HCT116 (cell line): Measurements from ENCODE around the gene CDC42EP3. TPM values are rescaled to one million over a fixed set of nuclear protein-coding genes. Genes with fewer than 3 reads are reported as not detected.

Source experiments
- ATAC-seq: fragments of 200-7000 bp; cut with Tn5 transposase; 2 replicates; pipeline ENCODE4 v1.9.1; 2020; ENCODE audit warnings: mild to moderate bottlenecking, moderate library complexity
- BruUV-seq: library from RNA; stranded (reverse); fragments of 400-500 nt; replicated peaks from 2 replicates; lab custom pipeline; 2021; lab: Mats Ljungman, UMichigan
- CTCF ChIA-PET: fragments of 300-600 bp; sonication (Branson Sonifier 250); formaldehyde crosslinking; loops from one replicate; lab custom pipeline; 2021; ENCODE audit warnings: antibody characterized with exemption; lab: Charles Lee
- POLR2A ChIA-PET: fragments of 300-600, 350-600 bp; sonication (Branson Sonifier 250); formaldehyde crosslinking; loops from one replicate; lab custom pipeline; 2021; ENCODE audit warnings: antibody characterized with exemption; lab: Charles Lee
- RAD21 ChIA-PET, 2 experiments: fragments of 300-600 bp; sonication (Branson Sonifier 250); formaldehyde crosslinking; loops; one replicate each; lab custom pipeline; 2023; ENCODE audit warnings: low total read pairs in 2 of 2; ENCODE audit not compliant: uncharacterized antibody in 2 of 2, unreplicated experiment in 2 of 2, low non-redundant PET in 1 of 2; lab: Charles Lee
- DNase-seq: peaks from one replicate; pipeline ENCODE4 v3.0.0-alpha.2; 2010; ENCODE audit warnings: low read depth, low spot score
- H2AFZ ChIP-seq: fragments of 200-600 bp; shearing (Covaris generic), sonication (generic); 2 replicates; pipeline ENCODE4 v1.6.1; 2017; ENCODE audit warnings: low read depth, mixed run types, mixed read lengths, antibody characterized with exemption, low read length; ENCODE audit not compliant: poor library complexity, severe bottlenecking
- H3K27ac ChIP-seq: 2 replicates; pipeline ENCODE4 v1.5.1; 2012; ENCODE audit warnings: low read depth, low read length
- H3K27me3 ChIP-seq: fragments of 200-600 bp; sonication (generic); 2 replicates; pipeline ENCODE4 v1.6.1; 2016; ENCODE audit warnings: mixed run types, low read length, mixed read lengths; ENCODE audit not compliant: insufficient read depth
- H3K36me3 ChIP-seq, 2 experiments: fragments of 200-500 bp in 1 of 2; fragments of 200-600 bp in 1 of 2; sonication (Bioruptor generic) in 1 of 2; sonication (generic) in 1 of 2; 2 replicates each; pipeline versions ENCODE4 v1.5.1 to v1.6.1; 2014 to 2016; ENCODE audit warnings: low read length in 2 of 2, inconsistent platforms in 1 of 2, mixed read lengths in 1 of 2, mixed run types in 1 of 2; ENCODE audit not compliant: insufficient read depth in 2 of 2, control insufficient read depth in 1 of 2
- H3K4me1 ChIP-seq, 2 experiments: fragments of 200-600 bp in 1 of 2; sonication (generic) in 1 of 2; 2 replicates each; pipeline versions ENCODE4 v1.5.1 to v1.6.1; 2012 to 2017; ENCODE audit warnings: low read length in 2 of 2, inconsistent platforms in 1 of 2, mild to moderate bottlenecking in 1 of 2, mixed read lengths in 1 of 2, mixed run types in 1 of 2, moderate library complexity in 1 of 2; ENCODE audit not compliant: insufficient read depth in 2 of 2, control insufficient read depth in 1 of 2
- H3K4me2 ChIP-seq: fragments of 200-600 bp; sonication (generic); 2 replicates; pipeline ENCODE4 v1.6.1; 2017; ENCODE audit warnings: mixed run types, low read length, mixed read lengths
- H3K4me3 ChIP-seq, 2 experiments: fragments of 200-600 bp in 1 of 2; sonication (generic) in 1 of 2; replicated peaks in 1 of 2; 2 replicates each; pipeline ENCODE4 v1.5.1; 2011 to 2016; ENCODE audit warnings: low read length in 2 of 2, control low read depth in 1 of 2, low read depth in 1 of 2, mild to moderate bottlenecking in 1 of 2, mixed read lengths in 1 of 2, mixed run types in 1 of 2
- H3K79me2 ChIP-seq: fragments of 200-600 bp; sonication (generic); 2 replicates; pipeline ENCODE4 v1.6.1; 2017; ENCODE audit warnings: mild to moderate bottlenecking, mixed run types, low read length, moderate library complexity, mixed read lengths; ENCODE audit not compliant: insufficient read depth
- H3K9ac ChIP-seq: fragments of 200-600 bp; sonication (generic); 2 replicates; pipeline ENCODE4 v1.6.1; 2016; ENCODE audit warnings: low read length, mixed read lengths
- H3K9me2 ChIP-seq: fragments of 200-600 bp; sonication (generic), shearing (Covaris generic); 2 replicates; pipeline ENCODE4 v1.6.1; 2017; ENCODE audit warnings: mixed run types, mild to moderate bottlenecking, moderate library complexity; ENCODE audit not compliant: insufficient read depth
- H3K9me3 ChIP-seq, 2 experiments: fragments of 200-500 bp in 1 of 2; fragments of 200-600 bp in 1 of 2; sonication (Bioruptor generic) in 1 of 2; sonication (generic) in 1 of 2; 2 replicates each; pipeline ENCODE4 v1.6.1; 2014 to 2017; ENCODE audit warnings: low read length in 2 of 2, mixed read lengths in 2 of 2, inconsistent platforms in 1 of 2, low read depth in 1 of 2, mild to moderate bottlenecking in 1 of 2, mixed run types in 1 of 2, moderate library complexity in 1 of 2; ENCODE audit not compliant: control insufficient read depth in 1 of 2, insufficient read depth in 1 of 2
- H4K20me1 ChIP-seq: fragments of 200-600 bp; sonication (generic), shearing (Covaris generic); 2 replicates; pipeline ENCODE4 v1.6.1; 2017; ENCODE audit warnings: mixed run types, mild to moderate bottlenecking, moderate library complexity; ENCODE audit not compliant: insufficient read depth
- ELF1 ChIP-seq: IDR thresholded peaks from 2 replicates; pipeline ENCODE4 v1.6.1; 2012; ENCODE audit warnings: low read depth, borderline replicate concordance
- EZH2 ChIP-seq: fragments of 200-600 bp; sonication (generic); IDR thresholded peaks from 2 replicates; pipeline ENCODE4 v1.6.1; 2017; ENCODE audit warnings: antibody characterized with exemption, mixed run types
- EZH2phosphoT487 ChIP-seq: fragments of 200-600 bp; IDR thresholded peaks from 2 replicates; pipeline ENCODE4 v1.6.1; 2018; ENCODE audit warnings: antibody characterized with exemption, borderline replicate concordance
- POLR2AphosphoS5 ChIP-seq: IDR thresholded peaks from 2 replicates; pipeline ENCODE4 v1.6.1; 2011; ENCODE audit warnings: mild to moderate bottlenecking, low read depth, low read length, moderate library complexity
- SIN3A ChIP-seq: IDR thresholded peaks from 2 replicates; pipeline ENCODE4 v1.6.1; 2012; ENCODE audit warnings: low read depth
- SRF ChIP-seq: IDR thresholded peaks from 2 replicates; pipeline ENCODE4 v1.6.1; 2012; ENCODE audit warnings: low read depth
- TCF7L2 ChIP-seq: IDR thresholded peaks from 2 replicates; pipeline ENCODE4 v1.7.0; 2011; ENCODE audit warnings: borderline replicate concordance, inconsistent platforms; ENCODE audit not compliant: insufficient read depth, insufficient read length; ENCODE audit errors: extremely low read depth
- YY1 ChIP-seq: IDR thresholded peaks from 2 replicates; pipeline ENCODE4 v1.6.1; 2011; ENCODE audit warnings: low read length, low read depth, moderate library complexity, mild to moderate bottlenecking; ENCODE audit not compliant: insufficient replicate concordance; ENCODE audit errors: extremely low read depth
- ZFX ChIP-seq: fragments of 450-650 bp; IDR thresholded peaks from 2 replicates; pipeline ENCODE4 v1.6.1; 2017
- ZNF274 ChIP-seq: fragments of 200-500 bp; sonication (Bioruptor generic); IDR thresholded peaks from 2 replicates; pipeline ENCODE4 v1.6.1; 2014; ENCODE audit warnings: mild to moderate bottlenecking, low read depth, low read length, inconsistent platforms
- intact Hi-C: fragments of 100-400 bp; cut with micrococcal nuclease; formaldehyde crosslinking; loops from 2 replicates; pipeline ENCODE4 v1.10.0; 2022
- total RNA-seq: library from RNA; stranded (reverse); gene quantifications from one replicate; pipeline ENCODE4 v1.2.1, GENCODE V29; 2021; ENCODE audit not compliant: unreplicated experiment
- TF ChIP-seq, protein P1 (sequence below): IDR thresholded peaks from 2 replicates; pipeline ENCODE4 v1.6.1; 2012
- TF ChIP-seq, protein P2 (sequence below): IDR thresholded peaks from 2 replicates; pipeline ENCODE4 v1.6.1; 2012; ENCODE audit warnings: low read depth

The CDC42EP3 gene
- total RNA-seq, 1 experiment from 2014 or later: 38.2 TPM

DNA sequence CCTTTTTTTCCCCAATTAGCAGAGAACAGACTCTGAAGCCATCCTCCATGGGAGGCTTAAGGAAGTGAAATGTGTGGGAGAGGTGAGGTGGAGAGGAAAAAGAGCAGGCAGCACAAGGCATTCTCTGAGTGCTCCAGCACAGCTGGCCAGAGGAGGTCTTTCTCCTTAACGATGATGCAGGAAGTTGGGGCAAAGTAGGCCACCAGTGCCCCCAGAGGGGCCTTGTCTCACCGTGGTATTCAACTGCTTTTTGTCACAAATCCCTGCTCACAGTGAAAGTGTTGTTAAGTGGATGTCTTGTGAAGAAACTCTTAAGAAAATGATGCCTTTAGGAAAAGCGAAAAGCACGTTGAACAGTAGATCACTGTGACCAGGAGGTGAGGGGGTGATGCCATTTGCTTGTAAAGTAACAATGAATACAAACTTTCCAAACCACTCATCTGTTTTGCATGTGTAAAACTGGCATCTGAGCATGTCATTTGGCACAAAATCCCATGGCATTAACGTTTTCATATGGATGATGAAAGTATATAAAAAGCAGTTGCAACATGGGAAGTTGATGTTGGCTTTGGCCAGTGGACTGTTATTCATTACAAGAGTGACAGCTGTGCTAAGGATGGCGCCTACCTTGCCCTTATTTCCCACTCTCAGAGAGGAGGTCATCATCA is 49.2 kb upstream of the CDC42EP3 start:
- ChIA-PET CTCF (no interaction called here), RAD21 (no interaction called here), POLR2A (no interaction called here)
- Histone ChIP-seq H2AFZ (no peak overlapping the region), H3K79me2 (no peaks in the 10 kb centered on the region), H3K4me2 (no peak overlapping the region), H3K9me2 (no peaks in the 10 kb centered on the region), H3K9me3 (no peaks in the 10 kb centered on the region), H3K4me3 (no peak overlapping the region), H3K27ac (no peak overlapping the region), H3K9ac (no peak overlapping the region), H4K20me1 (no peaks in the 10 kb centered on the region), H3K27me3 (no peaks in the 10 kb centered on the region), H3K36me3 (no peaks in the 10 kb centered on the region), H3K4me1 (no peaks in the 10 kb centered on the region)
- BruUV-seq: no TSS peak
- intact Hi-C loops: no loop called here
- TF ChIP-seq ZNF274: no peak
- TF ChIP-seq POLR2AphosphoS5: no peak
- TF ChIP-seq EZH2phosphoT487: no peak
- TF ChIP-seq TCF7L2: no peak
- TF ChIP-seq ZFX: no peak
- TF ChIP-seq, protein P1, sequence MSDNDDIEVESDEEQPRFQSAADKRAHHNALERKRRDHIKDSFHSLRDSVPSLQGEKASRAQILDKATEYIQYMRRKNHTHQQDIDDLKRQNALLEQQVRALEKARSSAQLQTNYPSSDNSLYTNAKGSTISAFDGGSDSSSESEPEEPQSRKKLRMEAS: no peak
- TF ChIP-seq SIN3A: no peak
- no peak for TF ChIP-seq YY1
- TF ChIP-seq, protein P2, sequence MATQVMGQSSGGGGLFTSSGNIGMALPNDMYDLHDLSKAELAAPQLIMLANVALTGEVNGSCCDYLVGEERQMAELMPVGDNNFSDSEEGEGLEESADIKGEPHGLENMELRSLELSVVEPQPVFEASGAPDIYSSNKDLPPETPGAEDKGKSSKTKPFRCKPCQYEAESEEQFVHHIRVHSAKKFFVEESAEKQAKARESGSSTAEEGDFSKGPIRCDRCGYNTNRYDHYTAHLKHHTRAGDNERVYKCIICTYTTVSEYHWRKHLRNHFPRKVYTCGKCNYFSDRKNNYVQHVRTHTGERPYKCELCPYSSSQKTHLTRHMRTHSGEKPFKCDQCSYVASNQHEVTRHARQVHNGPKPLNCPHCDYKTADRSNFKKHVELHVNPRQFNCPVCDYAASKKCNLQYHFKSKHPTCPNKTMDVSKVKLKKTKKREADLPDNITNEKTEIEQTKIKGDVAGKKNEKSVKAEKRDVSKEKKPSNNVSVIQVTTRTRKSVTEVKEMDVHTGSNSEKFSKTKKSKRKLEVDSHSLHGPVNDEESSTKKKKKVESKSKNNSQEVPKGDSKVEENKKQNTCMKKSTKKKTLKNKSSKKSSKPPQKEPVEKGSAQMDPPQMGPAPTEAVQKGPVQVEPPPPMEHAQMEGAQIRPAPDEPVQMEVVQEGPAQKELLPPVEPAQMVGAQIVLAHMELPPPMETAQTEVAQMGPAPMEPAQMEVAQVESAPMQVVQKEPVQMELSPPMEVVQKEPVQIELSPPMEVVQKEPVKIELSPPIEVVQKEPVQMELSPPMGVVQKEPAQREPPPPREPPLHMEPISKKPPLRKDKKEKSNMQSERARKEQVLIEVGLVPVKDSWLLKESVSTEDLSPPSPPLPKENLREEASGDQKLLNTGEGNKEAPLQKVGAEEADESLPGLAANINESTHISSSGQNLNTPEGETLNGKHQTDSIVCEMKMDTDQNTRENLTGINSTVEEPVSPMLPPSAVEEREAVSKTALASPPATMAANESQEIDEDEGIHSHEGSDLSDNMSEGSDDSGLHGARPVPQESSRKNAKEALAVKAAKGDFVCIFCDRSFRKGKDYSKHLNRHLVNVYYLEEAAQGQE: no peak
- no peak for TF ChIP-seq EZH2
- no peak for TF ChIP-seq SRF
- no peak for TF ChIP-seq ELF1
- no peak for DNase-seq
- no peak for ATAC-seq
